ENCODE measurements around the gene LMAN2L.

Gene LMAN2L

DNA sequence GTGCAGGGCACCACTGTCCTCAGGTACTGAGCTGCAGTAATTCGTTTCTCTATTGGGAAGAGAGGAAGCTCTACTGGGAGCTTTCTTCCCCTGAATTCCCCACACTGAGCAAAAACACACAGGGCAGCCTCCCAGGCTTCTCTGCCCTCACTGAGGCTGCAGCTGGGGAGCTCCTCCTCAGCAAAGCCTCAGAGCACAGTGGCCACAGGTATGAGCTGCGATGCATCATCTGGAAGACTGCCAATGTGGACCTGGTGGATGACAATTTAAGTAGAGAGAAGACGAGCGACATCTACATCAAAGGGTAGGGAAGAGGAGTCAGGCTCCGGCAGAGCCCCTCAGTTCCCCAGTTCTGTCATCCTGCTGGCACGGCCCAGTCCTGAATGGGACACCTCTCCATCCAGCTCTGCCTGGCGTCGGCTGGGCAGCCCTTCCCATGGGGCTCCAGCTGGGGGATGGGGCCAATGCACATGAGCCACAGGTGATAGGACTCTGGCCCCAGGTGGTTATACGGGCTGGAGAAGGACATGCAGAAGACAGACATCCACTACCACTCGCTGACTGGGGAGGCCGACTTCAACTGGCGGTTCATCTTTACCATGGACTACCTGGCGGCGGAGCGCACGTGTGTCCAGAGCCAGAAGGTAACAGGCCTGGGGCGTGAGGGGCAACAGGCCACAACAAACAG lies 37.6 kb downstream of the LMAN2L start:
- DNase-seq, result no peak

DNA sequence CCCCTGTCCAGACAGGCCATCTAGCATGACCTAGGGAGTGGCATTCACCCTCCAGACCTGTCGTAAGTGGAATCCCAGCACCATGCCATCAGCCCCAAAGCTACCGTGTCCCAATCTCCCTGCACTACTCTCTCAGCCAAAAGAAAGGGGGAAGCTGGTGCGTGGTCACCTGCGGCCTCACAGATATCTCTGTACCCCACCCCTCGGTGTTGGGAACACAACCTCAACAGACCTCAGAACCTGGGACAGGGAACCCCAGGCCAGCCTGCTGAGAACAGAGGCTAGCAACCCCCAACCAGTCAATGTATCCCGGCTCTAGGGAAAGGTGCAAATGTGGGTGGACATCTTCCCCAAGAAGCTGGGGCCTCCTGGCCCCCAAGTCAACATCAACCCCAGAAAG lies 38.2 kb downstream of the LMAN2L start:
- no peak for DNase-seq

DNA sequence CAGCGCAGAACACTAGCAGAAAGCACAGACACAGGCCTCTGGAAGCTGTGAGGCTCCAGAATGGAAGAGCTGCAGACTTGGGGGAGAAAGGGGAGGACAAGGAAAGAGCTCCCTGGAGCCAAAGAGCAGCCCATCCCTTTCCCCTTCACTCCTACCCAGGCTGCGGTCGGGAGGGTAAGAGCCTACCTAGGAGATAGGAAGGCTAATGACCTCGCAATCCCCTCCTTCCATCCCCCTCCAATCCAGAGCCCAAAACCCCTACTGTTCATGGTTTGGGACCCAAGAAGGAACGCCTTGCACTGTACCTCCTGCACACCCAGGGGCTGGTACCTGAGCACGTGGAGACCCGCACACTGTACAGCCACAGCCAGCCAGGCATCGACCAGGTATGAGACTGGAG lies 39.8 kb downstream of the LMAN2L start:
- no peak for DNase-seq

DNA sequence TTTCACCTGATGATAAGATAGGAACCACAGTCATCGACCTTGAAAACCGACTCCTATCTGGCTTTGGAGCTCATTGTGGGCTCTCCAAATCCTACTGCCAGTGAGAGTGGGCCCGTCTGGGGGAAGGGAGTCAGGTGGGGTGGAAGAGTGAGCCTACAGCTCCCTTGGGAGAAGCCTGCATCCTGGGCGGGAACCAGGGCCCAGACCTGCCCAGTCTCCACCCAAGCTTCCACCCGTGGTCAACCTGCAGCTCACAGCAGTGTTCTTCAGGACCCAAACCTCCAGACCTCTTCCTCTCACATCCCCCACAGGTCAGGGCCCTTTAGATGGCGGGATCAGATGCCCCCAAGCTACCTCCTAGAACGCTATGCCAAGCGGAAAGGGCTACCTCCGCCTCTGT lies 40.2 kb downstream of the LMAN2L start:
- no peak for DNase-seq

DNA sequence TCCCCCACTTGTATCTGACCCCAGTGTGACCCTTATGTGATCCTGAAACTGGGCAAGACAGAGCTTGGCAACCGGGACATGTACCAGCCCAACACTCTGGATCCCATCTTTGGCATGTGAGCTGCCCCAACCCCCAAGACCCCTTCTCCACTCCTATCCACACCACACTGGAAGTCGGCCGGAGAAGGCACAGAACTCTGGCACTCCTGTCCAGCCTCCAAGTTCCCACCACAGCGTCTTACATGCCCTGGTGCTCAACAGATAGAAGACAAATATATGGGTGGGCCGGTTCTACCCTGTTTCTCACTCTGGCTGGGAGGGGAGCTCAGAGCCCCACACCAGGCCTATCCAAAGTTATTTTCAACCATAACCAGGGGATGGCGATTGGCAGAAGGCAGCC lies 40.8 kb downstream of the LMAN2L start:
- DNase-seq, result no peak

DNA sequence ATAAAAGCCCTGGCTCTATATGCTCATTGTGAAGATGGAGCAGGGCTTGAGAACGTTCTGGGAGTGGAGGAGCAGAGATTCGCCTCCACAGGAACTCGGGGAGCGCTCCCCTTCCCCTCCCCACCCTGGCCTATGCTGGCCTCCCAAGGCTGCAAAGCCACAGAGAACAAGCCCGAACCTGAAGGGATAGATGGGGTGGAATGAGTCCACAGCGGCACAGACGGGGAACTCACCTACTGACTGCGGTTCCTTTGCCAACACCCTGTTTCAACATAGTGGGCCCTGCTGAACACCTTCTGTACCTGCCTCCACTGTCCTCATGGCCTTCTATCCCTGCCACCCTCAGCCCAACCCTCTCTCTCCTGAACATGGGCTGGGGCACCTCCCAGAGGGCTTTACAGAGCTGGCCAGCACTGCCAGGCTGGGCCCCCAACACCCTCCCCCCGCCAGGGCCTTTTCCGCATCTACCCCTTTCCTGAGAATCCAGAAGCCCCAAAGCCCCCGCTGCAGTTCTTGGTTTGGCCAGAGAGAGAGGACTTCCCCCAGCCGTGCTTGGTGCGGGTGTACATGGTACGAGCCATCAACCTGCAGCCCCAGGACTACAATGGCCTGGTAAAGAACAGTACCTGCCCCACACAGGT lies 41.5 kb downstream of the LMAN2L start:
- DNase-seq, result no peak

DNA sequence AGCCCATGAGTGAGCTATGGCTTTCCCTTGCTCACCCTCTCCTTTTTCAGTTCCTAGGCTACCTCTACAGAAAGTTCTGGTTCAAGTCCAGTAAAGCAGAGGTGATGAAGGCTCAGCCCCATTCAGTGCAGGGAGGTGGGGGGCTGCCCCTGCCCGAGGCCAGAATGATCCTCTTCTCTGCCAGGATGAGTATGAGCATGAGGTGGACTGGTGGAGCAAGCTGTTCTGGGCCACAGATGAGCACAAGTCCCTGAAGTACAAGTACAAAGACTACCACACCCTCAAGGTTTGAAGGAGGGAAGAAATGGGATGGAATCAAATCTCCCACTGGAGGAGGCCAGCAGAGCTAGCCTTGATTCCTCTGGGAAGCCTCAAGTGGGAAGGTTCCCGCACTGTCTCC lies 42.4 kb downstream of the LMAN2L start:
- DNase-seq, result no peak

DNA sequence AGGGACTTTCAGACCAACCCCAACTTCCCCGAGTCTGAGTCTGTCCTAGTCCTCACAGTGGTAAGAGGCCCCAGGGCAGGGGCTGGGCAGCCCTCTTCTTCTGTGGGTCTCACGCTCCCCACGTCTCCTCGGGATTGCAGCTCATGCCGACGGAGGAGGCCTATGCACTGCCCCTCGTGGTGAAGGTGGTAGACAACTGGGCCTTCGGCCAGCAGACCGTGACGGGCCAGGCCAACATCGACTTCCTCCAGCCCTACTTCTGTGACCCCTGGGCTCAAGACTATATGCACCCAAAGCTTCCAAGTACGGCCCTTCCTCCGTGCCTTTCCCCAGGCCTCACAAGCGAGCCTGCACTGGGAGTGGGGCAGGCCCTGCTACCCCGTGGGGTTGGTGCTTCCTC lies 44.3 kb downstream of the LMAN2L start:
- no peak for DNase-seq

DNA sequence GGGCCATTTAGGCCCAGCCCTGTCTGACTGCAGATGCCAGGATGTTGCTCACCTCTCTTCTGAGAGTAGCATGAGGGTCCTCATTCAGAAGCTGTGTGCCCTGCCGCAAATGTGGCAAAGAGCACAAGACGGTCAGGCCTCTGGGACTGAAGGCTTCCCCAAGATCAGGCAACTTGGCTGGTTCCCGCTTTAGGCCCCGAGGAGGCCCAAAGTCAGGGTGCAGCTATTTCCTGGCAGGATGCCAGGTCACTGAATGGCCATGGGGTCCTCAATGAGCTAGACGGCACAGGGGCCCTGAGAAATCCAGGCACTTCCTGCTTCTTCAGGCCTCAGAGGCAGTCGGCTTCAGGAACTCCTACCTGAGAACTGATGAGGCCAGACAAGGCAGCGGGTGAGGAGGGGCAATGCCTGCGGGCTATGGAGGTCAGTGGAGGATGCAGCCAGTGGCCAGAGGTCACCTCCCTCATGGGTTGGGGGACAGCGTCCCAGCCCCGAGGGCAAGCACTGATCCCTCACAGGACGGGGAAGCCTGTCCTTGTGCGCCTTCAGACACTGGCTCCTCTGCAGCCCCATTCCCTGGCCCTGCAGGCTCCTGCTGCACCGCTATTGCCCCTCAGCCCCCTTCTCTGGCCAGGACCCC lies 44.9 kb downstream of the LMAN2L start:
- DNase-seq, result no peak

DNA sequence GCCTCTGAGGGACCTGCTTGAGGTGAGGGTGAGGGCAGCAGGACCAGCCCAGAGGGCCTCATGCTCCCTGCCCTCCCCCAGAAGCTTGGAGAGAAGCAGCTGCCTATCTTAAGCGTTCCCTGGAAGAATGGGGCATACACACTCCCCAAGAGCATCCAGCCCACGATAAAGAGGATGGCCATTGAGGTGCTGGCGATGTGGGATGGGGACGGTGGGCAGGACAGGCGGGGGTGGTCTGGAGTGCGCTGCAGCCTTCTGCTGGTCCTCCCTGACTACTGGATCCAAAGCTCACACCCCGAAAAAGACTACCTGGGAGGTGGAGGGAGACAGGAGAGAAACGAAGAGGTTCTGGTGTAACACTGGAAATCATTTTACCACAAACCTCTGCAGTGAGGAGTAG lies 45.6 kb downstream of the LMAN2L start:
- DNase-seq, result no peak

DNA sequence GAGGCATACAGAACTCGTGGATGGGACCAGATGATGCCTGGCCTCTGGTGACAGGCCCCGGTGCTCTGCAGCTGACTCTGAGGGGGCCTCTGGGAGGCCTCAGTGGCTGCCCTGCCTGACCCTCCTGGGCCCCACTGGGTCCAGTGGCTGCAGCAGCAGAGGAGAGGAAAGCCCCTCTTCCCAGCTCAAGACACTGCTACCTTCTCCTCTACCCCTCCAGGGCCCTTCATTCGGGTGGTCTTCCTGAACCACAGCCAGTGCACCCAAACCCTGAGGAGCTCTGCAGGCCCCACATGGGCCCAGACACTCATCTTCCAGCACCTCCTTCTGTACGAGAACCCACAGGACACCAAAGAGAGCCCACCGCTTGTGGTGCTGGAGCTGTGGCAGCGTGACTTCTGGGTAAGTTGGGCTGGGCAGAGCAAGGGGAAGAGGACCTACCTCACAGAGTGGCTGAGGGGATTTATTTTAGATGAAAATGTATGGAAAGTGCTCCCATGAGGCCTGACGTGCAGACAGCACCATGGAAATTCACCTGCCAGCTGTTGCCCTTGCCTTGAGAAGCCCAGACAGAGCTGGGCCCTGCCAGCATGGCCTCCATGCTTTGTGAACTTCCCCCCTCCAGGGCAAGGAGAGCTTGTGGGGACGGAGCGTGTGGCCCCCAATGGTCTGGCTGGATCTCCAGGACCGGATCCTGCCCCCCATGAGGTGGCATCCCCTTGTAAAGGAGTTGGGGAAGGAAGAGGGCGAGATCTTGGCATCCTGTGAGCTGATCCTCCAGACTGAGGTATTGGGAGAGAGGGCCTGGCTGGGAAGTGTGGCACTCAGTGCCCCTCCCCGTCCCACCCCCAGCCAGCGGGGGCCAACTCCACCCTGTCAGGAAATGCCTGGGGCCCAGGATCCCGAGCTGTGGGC lies 46.3 kb downstream of the LMAN2L start:
- no peak for DNase-seq

DNA sequence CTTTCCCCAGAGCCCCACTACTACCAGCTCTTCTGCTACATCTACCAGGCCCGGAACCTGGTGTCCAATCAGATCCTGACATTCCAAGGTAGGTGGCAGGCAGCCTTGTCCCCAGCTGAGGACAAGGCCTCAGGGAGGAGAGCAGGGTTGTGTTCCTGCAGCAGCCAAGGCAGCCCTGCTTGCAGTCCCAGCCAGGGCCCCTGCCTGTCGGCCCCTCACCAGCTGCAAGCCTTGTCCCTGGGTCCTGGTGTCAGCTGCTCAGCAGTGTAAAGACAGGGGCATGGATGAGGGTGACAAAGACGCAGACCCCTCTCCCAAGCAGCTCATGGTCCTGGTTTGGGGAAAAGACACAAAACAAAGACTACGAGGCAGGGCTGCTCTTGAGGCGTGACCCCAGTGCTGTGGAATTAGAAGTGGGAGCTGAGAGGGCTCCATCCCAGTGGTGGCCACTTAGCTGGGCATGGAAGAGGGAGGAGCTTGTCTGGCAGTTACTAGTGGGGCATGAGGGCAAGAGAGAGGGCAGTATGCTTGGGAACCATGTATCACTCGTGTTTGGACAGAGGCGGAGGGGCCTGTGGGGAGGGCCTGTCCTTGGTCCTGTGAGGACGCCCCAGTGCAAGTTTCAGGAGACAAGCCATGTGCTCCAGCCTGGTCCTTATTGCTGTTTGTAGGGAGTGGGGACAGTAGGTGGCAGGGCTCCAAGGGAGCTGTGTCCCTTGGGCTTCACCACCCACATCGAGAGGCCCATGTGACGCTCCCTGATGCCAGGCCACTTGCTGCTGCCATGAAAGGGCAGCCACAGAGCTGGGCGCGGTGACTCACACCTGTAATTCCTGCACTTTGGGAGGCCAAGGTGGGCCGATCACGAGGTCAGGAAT lies 47.5 kb downstream of the LMAN2L start:
- DNase-seq, result no peak

DNA sequence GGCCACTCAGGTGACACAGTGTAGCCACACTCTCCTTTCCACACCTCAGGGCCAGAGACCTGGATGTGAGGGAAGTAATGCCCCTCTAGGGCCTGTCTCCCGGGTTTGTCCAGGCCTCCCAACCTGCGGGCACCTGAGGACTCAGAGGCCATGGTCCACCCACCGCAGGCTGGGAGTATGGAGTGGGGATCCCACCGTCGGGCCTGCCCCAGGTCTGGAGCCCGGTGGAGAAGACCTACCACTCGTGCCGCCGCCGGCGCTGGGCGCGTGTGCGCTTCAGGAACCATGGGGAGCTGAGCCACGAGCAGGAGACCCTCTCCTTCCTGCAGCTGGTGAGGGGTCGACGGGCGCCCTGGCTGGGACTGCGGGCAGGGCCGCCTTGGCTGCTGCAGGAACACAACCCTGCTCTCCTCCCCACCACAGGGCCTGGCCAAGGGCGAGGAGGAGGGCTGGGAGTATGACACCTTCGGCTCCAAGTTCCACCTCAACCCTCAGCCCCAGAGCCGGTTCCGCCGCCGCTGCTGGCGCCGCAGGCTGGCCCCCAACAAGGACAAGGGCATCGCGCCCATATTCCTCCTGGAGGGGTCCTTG lies 48.7 kb downstream of the LMAN2L start:
- no peak for DNase-seq

DNA sequence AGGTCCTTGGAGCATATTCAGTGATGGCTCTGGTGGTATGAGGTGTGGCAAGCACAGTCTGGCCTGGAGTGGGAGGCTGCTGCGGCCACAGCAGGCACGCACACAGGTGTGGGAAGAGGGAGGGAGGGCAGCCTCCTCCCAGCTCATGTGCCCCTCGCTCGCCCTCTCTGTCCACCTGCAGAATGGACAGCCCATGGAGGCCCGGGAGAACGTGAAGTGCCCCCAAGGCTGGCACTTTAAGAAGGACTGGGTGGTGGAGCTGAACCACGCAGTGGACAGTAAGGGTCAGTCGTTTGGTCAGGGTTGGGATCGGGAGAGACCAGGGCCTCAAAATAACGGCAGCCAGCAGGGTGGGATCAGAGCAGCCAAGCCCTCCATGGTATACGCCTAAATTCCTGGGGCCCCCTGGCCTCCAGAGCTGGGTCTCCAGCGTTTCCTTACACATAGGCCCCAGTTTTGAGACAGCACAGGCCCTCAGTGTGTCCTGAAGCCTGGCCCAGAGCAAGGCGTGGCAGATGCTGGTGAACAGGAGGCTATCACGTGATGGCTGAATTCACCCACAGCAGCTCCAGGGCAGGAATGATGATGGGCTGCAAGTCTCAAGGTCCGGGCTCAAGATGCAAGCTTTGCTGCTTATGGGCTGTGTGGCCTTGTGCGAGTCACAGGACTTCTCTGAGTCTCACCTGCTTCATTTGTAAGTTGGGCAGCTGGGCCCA lies 49.4 kb downstream of the LMAN2L start:
- no peak for DNase-seq

DNA sequence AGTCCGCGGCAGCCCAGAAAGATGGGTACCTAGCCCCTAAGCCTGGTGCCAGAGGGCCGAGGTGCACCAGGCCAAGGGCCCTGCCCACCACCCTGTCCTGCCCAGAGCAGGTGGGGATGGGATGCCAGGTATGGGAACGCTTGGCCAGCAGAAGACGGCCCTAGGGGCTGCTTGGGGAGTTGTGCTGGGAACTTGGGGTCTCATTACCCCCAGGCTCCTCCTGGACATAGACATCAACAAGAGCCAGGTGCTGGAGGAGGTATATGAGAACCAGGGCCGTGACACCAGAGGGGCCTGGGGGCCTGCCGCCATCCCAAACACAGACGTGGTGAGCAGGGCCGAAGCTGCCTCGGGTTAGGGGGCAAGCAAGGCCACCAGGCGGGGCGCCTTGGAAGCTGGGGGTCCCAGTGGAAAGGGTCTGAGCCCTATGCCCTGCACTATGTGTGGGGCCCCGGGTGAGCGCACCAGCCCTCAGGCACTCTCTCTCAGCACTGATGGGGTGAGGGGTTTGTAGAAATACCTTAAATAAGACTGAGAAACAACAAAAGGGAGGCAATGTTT lies 50.4 kb downstream of the LMAN2L start:
- DNase-seq, result no peak

DNA sequence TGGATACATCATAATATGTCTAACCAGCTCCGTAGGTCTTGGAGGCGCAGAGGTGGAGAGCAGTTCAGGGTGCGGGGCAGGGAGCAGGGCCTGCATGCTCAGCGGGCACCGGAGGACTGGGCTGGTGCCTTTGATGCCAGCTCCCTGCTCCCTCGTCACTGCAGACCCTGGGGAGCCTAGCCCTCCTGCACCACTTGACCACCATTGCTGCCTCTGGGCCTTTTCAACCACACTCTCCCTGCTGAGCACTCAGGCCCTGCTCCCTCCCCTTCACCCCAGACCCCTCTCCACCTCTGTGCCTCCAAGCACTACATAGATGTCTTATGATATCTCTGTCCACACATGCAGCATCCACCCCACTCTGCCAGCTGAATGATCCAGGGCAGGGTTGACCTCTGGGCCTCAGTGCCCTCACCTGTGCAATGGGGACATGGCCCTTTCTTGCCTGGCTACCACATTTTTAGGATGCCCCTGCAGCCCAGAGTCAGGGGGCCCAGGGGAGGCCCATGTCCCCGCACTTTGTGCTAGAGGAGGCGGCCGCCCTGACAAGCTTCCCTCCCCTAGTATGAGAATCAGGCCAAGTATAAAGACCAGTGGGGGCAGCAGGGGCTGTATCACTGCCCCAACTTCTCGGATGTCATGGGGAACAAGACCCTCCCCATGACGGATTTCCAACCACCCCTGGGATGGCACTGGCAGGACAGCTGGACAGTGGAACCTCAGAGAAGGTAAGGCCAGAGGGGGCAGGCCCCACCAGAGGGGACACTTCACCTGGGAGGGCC lies 51.0 kb downstream of the LMAN2L start:
- no peak for DNase-seq

DNA sequence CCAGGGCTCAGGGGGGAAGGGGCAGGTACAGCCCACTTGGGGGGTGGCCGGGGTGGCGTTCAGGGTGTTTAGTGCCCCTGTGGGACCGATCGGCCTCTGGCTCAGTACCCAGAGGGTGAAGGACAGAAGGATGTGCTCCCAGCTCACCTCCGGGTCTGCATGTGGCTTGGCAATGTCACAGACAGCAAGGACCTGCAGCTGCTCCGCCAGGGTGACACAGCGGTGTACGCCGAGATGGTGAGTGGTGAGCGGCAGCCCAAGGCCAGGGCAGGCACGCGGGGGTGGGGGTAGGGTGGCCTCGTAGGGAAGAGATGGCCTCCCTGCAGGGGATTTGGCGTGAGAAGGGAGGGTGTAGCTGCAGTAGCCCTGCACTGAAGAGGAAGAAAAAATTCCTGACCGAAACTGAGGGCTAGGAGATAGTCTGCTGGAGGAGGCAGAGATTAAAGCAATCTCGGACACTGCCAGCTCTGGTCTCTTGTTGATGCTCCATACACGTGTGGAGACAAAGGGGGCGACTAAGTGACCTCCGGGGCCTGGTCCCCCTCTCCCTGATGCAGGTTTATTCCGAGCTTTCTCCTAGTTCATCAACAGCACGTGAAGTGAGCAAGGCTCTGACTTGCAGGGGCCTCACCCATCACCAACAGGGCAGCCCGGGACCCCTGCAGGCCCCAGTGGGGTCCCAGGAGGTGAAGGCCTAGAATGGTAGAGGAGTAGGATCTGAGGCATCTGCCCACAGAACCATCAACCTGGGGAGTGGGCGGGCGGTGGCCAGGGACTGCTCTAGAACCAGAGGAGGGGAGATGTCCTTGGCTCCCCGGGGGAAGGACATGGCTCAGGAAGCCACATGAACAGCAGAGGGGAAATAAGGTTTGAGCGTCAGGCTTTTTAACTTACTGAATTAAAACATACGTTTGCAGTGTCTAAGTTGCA lies 51.9 kb downstream of the LMAN2L start:
- DNase-seq, result no peak

DNA sequence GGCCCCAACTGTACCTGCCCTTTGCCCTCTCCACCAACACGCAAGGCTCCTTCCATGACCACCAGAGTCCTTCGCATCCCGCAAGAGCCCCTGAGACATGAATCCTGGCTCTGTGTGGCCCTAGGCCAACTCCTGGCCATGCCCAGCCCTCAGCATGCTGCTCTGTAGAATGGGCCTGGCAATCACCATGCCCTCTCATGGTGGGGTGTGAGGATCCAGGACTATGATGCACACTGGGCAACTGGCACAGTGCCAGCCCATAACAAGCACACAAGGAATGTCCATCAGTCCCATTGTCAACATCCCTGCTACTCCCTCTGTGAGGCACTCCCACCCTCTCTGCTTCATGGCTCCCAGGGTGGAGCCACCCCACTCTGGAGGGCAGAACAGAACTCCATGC lies 52.6 kb downstream of the LMAN2L start:
- no peak for DNase-seq
